Neural cell (in vitro differentiated cells): ENCODE measurements around the gene TRIM62.

Experiments
- EP300 ChIP-seq: fragments of 450-650 bp; conservative IDR thresholded peaks from 2 replicates; pipeline ENCODE4 v1.6.1; 2014; ENCODE audit warnings: antibody characterized with exemption, mild to moderate bottlenecking, moderate library complexity; ENCODE audit not compliant: poor library complexity, severe bottlenecking
- EZH2 ChIP-seq: fragments of 200-600, 300-800 bp; shearing (Covaris generic), sonication (generic); IDR thresholded peaks from 2 replicates; pipeline ENCODE4 v1.6.1; 2014; ENCODE audit warnings: antibody characterized with exemption, low read length, borderline replicate concordance, mild to moderate bottlenecking; ENCODE audit not compliant: insufficient read depth, poor library complexity, severe bottlenecking
- MXI1 ChIP-seq: fragments of 450-650 bp; conservative IDR thresholded peaks from 2 replicates; pipeline ENCODE4 v1.6.1; 2014; ENCODE audit warnings: antibody characterized with exemption, mild to moderate bottlenecking; ENCODE audit not compliant: poor library complexity, severe bottlenecking
- POLR2AphosphoS5 ChIP-seq: IDR thresholded peaks from 2 replicates; pipeline ENCODE4 v1.6.1; 2012
- RAD21 ChIP-seq: fragments of 450-650 bp; conservative IDR thresholded peaks from 2 replicates; pipeline ENCODE4 v1.6.1; 2014; ENCODE audit warnings: antibody characterized with exemption, mild to moderate bottlenecking, moderate library complexity
- SMC3 ChIP-seq: fragments of 450-650 bp; conservative IDR thresholded peaks from 2 replicates; pipeline ENCODE4 v1.6.1; 2014; ENCODE audit warnings: antibody characterized with exemption, mild to moderate bottlenecking, moderate library complexity; ENCODE audit not compliant: poor library complexity
- TAF1 ChIP-seq: IDR thresholded peaks from 2 replicates; pipeline ENCODE4 v1.6.1; 2012; ENCODE audit warnings: low read depth
- TF ChIP-seq, protein P1 (sequence below): fragments of 450-650 bp; IDR thresholded peaks from 2 replicates; pipeline ENCODE4 v1.5.1; 2014; ENCODE audit warnings: antibody characterized with exemption, mild to moderate bottlenecking, moderate library complexity; ENCODE audit not compliant: poor library complexity, severe bottlenecking
- TF ChIP-seq, protein P2 (sequence below): IDR thresholded peaks from 2 replicates; pipeline ENCODE4 v1.6.1; 2012; ENCODE audit warnings: borderline replicate concordance

DNA sequence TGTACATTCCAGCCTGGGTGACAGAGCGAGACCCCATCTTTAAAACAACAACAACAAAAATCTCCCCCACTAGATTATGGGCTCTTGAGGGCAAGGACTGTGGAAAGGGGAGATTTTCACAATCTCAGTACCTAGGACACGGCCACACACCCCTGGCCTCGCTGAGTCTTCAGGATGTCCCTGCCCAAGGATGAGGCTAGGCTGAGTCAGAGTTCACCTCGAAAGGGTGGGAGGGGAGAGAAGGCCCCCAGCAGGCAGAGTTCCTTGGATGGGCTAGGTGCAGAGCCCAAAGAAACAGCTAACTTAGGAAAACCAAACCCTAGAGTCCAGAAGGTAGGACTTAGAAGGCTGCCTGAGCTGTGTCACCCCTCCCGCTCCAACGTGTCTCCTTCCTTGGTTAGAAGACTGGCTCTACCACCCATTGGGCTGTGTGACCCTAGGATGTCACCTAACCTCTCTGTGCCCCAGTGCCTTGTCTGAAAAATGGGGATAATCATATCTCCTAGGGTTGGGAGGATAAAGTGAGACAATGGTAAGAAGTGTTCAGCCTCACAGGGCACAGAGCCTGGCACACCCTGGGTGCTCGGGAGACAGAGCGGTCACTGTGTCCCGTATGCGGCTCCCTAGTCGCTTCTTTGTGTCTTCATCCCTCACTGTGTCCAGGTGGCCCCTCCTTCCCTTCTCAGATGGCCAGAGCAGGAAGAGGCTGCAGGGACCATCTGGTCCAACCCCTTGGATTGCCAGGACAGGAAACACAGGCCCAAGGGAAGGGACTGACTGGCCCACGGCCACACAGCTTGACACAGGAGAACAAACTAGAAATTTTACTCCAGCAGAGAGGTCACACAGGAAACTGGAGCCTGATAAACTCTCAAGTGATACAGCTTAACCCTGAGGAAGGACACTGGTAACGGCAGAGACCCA lies 11.2 kb downstream of the TRIM62 start:
- TF ChIP-seq, protein P1, sequence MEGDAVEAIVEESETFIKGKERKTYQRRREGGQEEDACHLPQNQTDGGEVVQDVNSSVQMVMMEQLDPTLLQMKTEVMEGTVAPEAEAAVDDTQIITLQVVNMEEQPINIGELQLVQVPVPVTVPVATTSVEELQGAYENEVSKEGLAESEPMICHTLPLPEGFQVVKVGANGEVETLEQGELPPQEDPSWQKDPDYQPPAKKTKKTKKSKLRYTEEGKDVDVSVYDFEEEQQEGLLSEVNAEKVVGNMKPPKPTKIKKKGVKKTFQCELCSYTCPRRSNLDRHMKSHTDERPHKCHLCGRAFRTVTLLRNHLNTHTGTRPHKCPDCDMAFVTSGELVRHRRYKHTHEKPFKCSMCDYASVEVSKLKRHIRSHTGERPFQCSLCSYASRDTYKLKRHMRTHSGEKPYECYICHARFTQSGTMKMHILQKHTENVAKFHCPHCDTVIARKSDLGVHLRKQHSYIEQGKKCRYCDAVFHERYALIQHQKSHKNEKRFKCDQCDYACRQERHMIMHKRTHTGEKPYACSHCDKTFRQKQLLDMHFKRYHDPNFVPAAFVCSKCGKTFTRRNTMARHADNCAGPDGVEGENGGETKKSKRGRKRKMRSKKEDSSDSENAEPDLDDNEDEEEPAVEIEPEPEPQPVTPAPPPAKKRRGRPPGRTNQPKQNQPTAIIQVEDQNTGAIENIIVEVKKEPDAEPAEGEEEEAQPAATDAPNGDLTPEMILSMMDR, result no peak
- TF ChIP-seq MXI1, result no peak
- TF ChIP-seq EP300, result no peak
- no peak for TF ChIP-seq EZH2
- TF ChIP-seq, protein P2, sequence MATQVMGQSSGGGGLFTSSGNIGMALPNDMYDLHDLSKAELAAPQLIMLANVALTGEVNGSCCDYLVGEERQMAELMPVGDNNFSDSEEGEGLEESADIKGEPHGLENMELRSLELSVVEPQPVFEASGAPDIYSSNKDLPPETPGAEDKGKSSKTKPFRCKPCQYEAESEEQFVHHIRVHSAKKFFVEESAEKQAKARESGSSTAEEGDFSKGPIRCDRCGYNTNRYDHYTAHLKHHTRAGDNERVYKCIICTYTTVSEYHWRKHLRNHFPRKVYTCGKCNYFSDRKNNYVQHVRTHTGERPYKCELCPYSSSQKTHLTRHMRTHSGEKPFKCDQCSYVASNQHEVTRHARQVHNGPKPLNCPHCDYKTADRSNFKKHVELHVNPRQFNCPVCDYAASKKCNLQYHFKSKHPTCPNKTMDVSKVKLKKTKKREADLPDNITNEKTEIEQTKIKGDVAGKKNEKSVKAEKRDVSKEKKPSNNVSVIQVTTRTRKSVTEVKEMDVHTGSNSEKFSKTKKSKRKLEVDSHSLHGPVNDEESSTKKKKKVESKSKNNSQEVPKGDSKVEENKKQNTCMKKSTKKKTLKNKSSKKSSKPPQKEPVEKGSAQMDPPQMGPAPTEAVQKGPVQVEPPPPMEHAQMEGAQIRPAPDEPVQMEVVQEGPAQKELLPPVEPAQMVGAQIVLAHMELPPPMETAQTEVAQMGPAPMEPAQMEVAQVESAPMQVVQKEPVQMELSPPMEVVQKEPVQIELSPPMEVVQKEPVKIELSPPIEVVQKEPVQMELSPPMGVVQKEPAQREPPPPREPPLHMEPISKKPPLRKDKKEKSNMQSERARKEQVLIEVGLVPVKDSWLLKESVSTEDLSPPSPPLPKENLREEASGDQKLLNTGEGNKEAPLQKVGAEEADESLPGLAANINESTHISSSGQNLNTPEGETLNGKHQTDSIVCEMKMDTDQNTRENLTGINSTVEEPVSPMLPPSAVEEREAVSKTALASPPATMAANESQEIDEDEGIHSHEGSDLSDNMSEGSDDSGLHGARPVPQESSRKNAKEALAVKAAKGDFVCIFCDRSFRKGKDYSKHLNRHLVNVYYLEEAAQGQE, result no peak
- no peak for TF ChIP-seq POLR2AphosphoS5
- no peak for TF ChIP-seq TAF1
- TF ChIP-seq RAD21, result no peak
- TF ChIP-seq SMC3, result no peak
